Lower lobe of right lung (tissue), 2 donors: ENCODE measurements around the gene MED13L. TPM values are rescaled to one million over a fixed set of nuclear protein-coding genes. Genes with fewer than 3 reads are reported as not detected.

Source experiments
- ATAC-seq, 2 donors: fragments of 200-7000 bp; cut with Tn5 transposase; one replicate each; pipeline ENCODE4 v1.9.1; 2020 to 2022; ENCODE audit warnings: mild to moderate bottlenecking in 2 of 2, moderate library complexity in 2 of 2
- DNase-seq: peaks from one replicate; pipeline ENCODE4 v3.0.0-alpha.2; 2020
- H3K27ac ChIP-seq: fragments of 200-600 bp; one replicate; pipeline ENCODE4 v1.8.0; 2022
- H3K27me3 ChIP-seq: fragments of 200-600 bp; one replicate; pipeline ENCODE4 v1.8.0; 2022; ENCODE audit warnings: low read depth
- H3K36me3 ChIP-seq: fragments of 200-600 bp; one replicate; pipeline ENCODE4 v1.8.0; 2022; ENCODE audit warnings: mild to moderate bottlenecking
- H3K4me1 ChIP-seq: fragments of 200-600 bp; one replicate; pipeline ENCODE4 v1.8.0; 2022
- H3K4me3 ChIP-seq: fragments of 200-600 bp; one replicate; pipeline ENCODE4 v1.8.0; 2022; ENCODE audit warnings: mild to moderate bottlenecking
- H3K9me3 ChIP-seq: fragments of 200-600 bp; one replicate; pipeline ENCODE4 v1.8.0; 2022
- intact Hi-C: fragments of 100-400 bp; cut with DNase I; formaldehyde crosslinking; loops from one replicate; pipeline ENCODE4 v1.11.0; 2022
- total RNA-seq: library from RNA; stranded (reverse); fragmentation: NEBNext Ultra II Directional; extraction: Animal tissue kit (Norgen Biotek cat#: 25700); gene quantifications from one replicate; pipeline ENCODE4 v1.2.1, GENCODE V29; 2021
- TF ChIP-seq, protein P1 (sequence below): fragments of 200-600 bp; IDR thresholded peaks from one replicate; pipeline ENCODE4 v1.8.0; 2022; ENCODE audit warnings: antibody characterized with exemption, mild to moderate bottlenecking
- donor health status: DM: no; HTN: yes; CAD: no; lungs with severe emphysema.

Gene MED13L
- total RNA-seq, 1 donor from 2014 or later: 148 TPM

- TF ChIP-seq, protein P1, sequence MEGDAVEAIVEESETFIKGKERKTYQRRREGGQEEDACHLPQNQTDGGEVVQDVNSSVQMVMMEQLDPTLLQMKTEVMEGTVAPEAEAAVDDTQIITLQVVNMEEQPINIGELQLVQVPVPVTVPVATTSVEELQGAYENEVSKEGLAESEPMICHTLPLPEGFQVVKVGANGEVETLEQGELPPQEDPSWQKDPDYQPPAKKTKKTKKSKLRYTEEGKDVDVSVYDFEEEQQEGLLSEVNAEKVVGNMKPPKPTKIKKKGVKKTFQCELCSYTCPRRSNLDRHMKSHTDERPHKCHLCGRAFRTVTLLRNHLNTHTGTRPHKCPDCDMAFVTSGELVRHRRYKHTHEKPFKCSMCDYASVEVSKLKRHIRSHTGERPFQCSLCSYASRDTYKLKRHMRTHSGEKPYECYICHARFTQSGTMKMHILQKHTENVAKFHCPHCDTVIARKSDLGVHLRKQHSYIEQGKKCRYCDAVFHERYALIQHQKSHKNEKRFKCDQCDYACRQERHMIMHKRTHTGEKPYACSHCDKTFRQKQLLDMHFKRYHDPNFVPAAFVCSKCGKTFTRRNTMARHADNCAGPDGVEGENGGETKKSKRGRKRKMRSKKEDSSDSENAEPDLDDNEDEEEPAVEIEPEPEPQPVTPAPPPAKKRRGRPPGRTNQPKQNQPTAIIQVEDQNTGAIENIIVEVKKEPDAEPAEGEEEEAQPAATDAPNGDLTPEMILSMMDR: no peak
- Histone ChIP-seq H3K4me1 (peaks cover 31% of the 10 kb centered on the region), H3K9me3 (no peaks in the 10 kb centered on the region), H3K36me3 (no peaks in the 10 kb centered on the region), H3K27ac (no peak overlapping the region), H3K4me3 (no peak overlapping the region), H3K27me3 (no peaks in the 10 kb centered on the region)
- DNase-seq: no peak
- intact Hi-C loops: no loop called here
- no peak for ATAC-seq
Measured at GRCh38 chr12:116204785-116205184, 72.7 kb downstream of the MED13L start.

DNA sequence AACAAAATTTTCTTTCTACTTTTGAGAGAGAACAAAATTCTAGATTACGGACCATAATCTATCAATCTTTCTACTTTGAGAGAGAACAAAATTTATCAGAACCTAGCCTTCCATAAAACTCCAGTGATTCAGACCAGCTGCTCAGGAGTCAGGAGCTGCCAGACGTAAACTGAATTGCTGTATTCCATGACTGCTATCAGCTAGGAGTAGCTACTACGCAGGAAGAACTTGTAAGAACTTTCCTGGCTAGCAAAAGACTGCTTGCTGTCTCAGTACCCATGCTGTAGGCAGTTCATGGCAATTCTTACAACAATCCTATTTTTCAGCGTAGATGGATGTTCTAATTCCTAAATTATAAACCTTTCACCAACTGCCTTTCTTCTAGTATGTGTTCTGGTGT, 73.3 kb downstream of the MED13L start:
- DNase-seq (no peak), ATAC-seq (no peak)
- no peaks in the 10 kb centered on the region for H3K27me3 ChIP-seq
- no peak overlapping the region for H3K4me3 ChIP-seq
- TF ChIP-seq, protein P1: no peak
- H3K4me1 ChIP-seq: peaks cover 31% of the 10 kb centered on the region
- intact Hi-C loops: no loop called here
- H3K9me3 ChIP-seq: no peaks in the 10 kb centered on the region
- no peaks in the 10 kb centered on the region for H3K36me3 ChIP-seq
- H3K27ac ChIP-seq: no peak overlapping the region

DNA sequence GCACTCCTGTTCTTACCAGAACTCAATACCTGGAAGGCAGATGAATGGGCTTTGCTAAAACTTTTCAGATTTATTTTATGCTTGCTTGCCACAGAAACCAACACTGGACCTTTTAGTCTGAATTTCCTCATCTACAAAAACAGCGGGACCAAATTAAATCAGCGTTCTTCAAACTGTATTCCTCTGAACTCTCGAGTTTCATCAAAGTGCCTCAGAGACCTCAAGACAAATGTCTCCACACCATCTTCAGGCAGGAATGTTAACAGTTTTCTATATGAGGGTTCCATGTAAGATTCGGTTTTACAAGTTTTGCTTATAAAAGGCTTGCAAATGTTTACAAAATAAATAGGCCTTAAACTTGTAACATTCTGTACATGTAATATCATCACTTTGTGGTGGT, 74.6 kb downstream of the MED13L start:
- intact Hi-C loops: no loop called here
- no peak overlapping the region for H3K4me3 ChIP-seq
- H3K4me1 ChIP-seq: peaks cover 40% of the 10 kb centered on the region
- no peaks in the 10 kb centered on the region for H3K9me3 ChIP-seq
- TF ChIP-seq, protein P1: no peak
- ATAC-seq (no peak), DNase-seq (no peak)
- no peaks in the 10 kb centered on the region for H3K27me3 ChIP-seq
- no peaks in the 10 kb centered on the region for H3K36me3 ChIP-seq
- no peak overlapping the region for H3K27ac ChIP-seq

DNA sequence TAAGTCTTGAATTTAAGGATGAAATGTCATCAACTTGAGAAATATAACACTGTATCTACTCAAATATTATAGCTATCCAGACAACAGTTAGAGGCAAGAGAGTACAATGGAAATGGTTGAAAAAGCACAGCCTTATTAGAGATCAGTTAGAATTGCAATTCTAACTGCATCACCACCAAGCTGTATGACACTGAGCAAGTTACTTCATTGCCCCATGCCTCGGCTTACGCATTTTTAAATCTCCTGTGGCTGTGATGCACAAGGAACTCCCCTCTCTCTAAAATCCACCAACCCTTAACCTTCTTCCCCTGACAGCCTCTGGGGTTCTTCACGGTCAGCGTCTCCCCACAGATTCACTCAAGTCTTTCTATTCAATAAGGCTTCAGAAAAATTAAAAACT, 75.1 kb downstream of the MED13L start:
- H3K4me3 ChIP-seq: no peak overlapping the region
- H3K4me1 ChIP-seq: peaks cover 43% of the 10 kb centered on the region
- DNase-seq (no peak), ATAC-seq (no peak)
- no peaks in the 10 kb centered on the region for H3K36me3 ChIP-seq
- H3K27ac ChIP-seq: no peak overlapping the region
- TF ChIP-seq, protein P1: no peak
- intact Hi-C loops: no loop called here
- H3K9me3 ChIP-seq: no peaks in the 10 kb centered on the region
- no peaks in the 10 kb centered on the region for H3K27me3 ChIP-seq

- TF ChIP-seq, protein P1: no peak
- intact Hi-C loops: no loop called here
Measured at GRCh38 chr12:116201908-116202307, 75.6 kb downstream of the MED13L start.

DNA sequence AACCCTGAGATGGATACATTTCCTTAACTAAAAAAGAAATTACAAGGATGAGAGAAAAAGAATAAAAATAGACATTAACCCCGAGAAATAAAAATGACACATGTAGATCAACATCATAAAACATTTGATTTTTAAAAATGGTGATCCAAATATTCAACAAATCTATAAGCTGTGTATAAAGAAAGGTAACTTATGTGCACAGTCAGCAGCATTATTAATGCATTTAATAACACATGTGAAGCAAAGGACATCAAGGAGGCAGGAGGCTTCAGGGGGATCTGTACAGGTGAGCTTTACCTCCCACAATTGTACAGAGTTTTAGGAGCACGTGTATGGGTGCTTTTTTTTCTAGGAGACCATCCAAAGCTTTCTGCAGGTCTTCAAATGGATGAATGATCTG, 76.1 kb downstream of the MED13L start:
- no peak for DNase-seq
- Histone ChIP-seq H3K4me1 (peaks cover 54% of the 10 kb centered on the region), H3K36me3 (no peaks in the 10 kb centered on the region), H3K4me3 (no peak overlapping the region), H3K9me3 (no peaks in the 10 kb centered on the region), H3K27me3 (no peaks in the 10 kb centered on the region), H3K27ac (no peak overlapping the region)
- no peak for ATAC-seq
- TF ChIP-seq, protein P1: no peak
- intact Hi-C loops: no loop called here

More at GRCh38 chr12:116201908-116202307, 75.6 kb downstream of the MED13L start:
- Histone ChIP-seq H3K36me3 (no peaks in the 10 kb centered on the region), H3K4me3 (no peak overlapping the region), H3K9me3 (no peaks in the 10 kb centered on the region), H3K4me1 (peaks cover 49% of the 10 kb centered on the region), H3K27ac (no peak overlapping the region), H3K27me3 (no peaks in the 10 kb centered on the region)
- ATAC-seq (no peak), DNase-seq (no peak)
